ENCODE data around the gene FRMPD1. TPM values are rescaled to one million over a fixed set of nuclear protein-coding genes. Genes with fewer than 3 reads are reported as not detected.

Gene FRMPD1
- total RNA-seq, 4 donors from 2014 or later = 0.27 to 4.6 (median 0.64) TPM; not detected in 1

GRCh38 chr9:37692622-37693221, 42.0 kb downstream of the FRMPD1 start:
- no peak for TF ChIP-seq POLR2AphosphoS5 (IDR thresholded peaks at IDR 0.05)
- no peak for TF ChIP-seq POLR2A (IDR thresholded peaks at IDR 0.05)
- no peak for TF ChIP-seq CTCF (IDR thresholded peaks at IDR 0.05)
- TF ChIP-seq EP300 (IDR thresholded peaks at IDR 0.05; ENCODE audit: low read depth) = no peak
- intact Hi-C loops (cut with DNase I; ENCODE audit: low total_unique reads) = no loop called here
- Histone ChIP-seq H3K4me1 (no peaks in the 10 kb centered on the region), H3K27me3 (peaks cover 17% of the 10 kb centered on the region), H3K9me3 (no peaks in the 10 kb centered on the region), H3K4me3 (no peak overlapping the region), H3K36me3 (no peaks in the 10 kb centered on the region), H3K27ac (no peak overlapping the region)
- in situ Hi-C loops (cut with MboI; ENCODE audit: low pct_ligation_motif_present in 1 of 4, low pct_unique_long_range_greater_than_20kb in 1 of 4, low sequenced_read_pairs in 3 of 4) = no loop called here
- 50 to 54% methylated on average over 5 to 11 of the region's 11 CpGs for WGBS, 2 donors (ENCODE audit: low coverage in 1 of 2)
- no peak for DNase-seq

- in situ Hi-C loops (cut with MboI; ENCODE audit: low pct_ligation_motif_present in 1 of 4, low pct_unique_long_range_greater_than_20kb in 1 of 4, low sequenced_read_pairs in 3 of 4) = no loop called here
Measured at GRCh38 chr9:37693260-37693659, 42.5 kb downstream of the FRMPD1 start.

GRCh38 chr9:37694355-37694754, 43.6 kb downstream of the FRMPD1 start:
- DNase-seq = no peak
- TF ChIP-seq POLR2A (IDR thresholded peaks at IDR 0.05) (no peak), CTCF (IDR thresholded peaks at IDR 0.05) (no peak), POLR2AphosphoS5 (IDR thresholded peaks at IDR 0.05) (no peak), EP300 (IDR thresholded peaks at IDR 0.05; ENCODE audit: low read depth) (no peak)
- Histone ChIP-seq H3K27me3 (peaks cover 14% of the 10 kb centered on the region), H3K4me1 (no peaks in the 10 kb centered on the region), H3K9me3 (no peaks in the 10 kb centered on the region), H3K4me3 (no peak overlapping the region), H3K36me3 (no peaks in the 10 kb centered on the region), H3K27ac (no peak overlapping the region)
- 63 to 90% methylated on average over 5 of the region's 5 CpGs for WGBS, 2 donors (ENCODE audit: low coverage in 1 of 2)
- in situ Hi-C loops (cut with MboI; ENCODE audit: low pct_ligation_motif_present in 1 of 4, low pct_unique_long_range_greater_than_20kb in 1 of 4, low sequenced_read_pairs in 3 of 4) (no loop called here), intact Hi-C loops (cut with DNase I; ENCODE audit: low total_unique reads) (no loop called here)

More at GRCh38 chr9:37693260-37693659, 42.5 kb downstream of the FRMPD1 start:
- H3K4me1 ChIP-seq = no peaks in the 10 kb centered on the region
- no peak for TF ChIP-seq EP300 (IDR thresholded peaks at IDR 0.05; ENCODE audit: low read depth)
- no peak for TF ChIP-seq CTCF (IDR thresholded peaks at IDR 0.05)
- no peak for TF ChIP-seq POLR2A (IDR thresholded peaks at IDR 0.05)
- no peak for TF ChIP-seq POLR2AphosphoS5 (IDR thresholded peaks at IDR 0.05)
- no peak overlapping the region for H3K4me3 ChIP-seq
- no peak overlapping the region for H3K27ac ChIP-seq
- no peak for DNase-seq
- H3K27me3 ChIP-seq = peaks cover 17% of the 10 kb centered on the region
- no peaks in the 10 kb centered on the region for H3K9me3 ChIP-seq
- 12 to 21% methylated on average over 3 to 4 of the region's 4 CpGs for WGBS, 2 donors (ENCODE audit: low coverage in 1 of 2)
- H3K36me3 ChIP-seq = no peaks in the 10 kb centered on the region
- intact Hi-C loops (cut with DNase I; ENCODE audit: low total_unique reads) = no loop called here

GRCh38 chr9:37696528-37696927, 45.8 kb downstream of the FRMPD1 start:
- DNase-seq = no peak
- Histone ChIP-seq H3K4me1 (no peaks in the 10 kb centered on the region), H3K27me3 (peaks cover 11% of the 10 kb centered on the region), H3K9me3 (no peaks in the 10 kb centered on the region), H3K27ac (no peak overlapping the region), H3K36me3 (no peaks in the 10 kb centered on the region), H3K4me3 (no peak overlapping the region)
- TF ChIP-seq POLR2A (IDR thresholded peaks at IDR 0.05) (no peak), EP300 (IDR thresholded peaks at IDR 0.05; ENCODE audit: low read depth) (no peak), CTCF (IDR thresholded peaks at IDR 0.05) (no peak), POLR2AphosphoS5 (IDR thresholded peaks at IDR 0.05) (no peak)
- intact Hi-C loops (cut with DNase I; ENCODE audit: low total_unique reads) (no loop called here), in situ Hi-C loops (cut with MboI; ENCODE audit: low pct_ligation_motif_present in 1 of 4, low pct_unique_long_range_greater_than_20kb in 1 of 4, low sequenced_read_pairs in 3 of 4) (no loop called here)
- WGBS, 2 donors (ENCODE audit: low coverage in 1 of 2) = 29 to 49% methylated on average over 1 of the region's 1 CpG
